ENCODE data around the gene GPR156.

DNA sequence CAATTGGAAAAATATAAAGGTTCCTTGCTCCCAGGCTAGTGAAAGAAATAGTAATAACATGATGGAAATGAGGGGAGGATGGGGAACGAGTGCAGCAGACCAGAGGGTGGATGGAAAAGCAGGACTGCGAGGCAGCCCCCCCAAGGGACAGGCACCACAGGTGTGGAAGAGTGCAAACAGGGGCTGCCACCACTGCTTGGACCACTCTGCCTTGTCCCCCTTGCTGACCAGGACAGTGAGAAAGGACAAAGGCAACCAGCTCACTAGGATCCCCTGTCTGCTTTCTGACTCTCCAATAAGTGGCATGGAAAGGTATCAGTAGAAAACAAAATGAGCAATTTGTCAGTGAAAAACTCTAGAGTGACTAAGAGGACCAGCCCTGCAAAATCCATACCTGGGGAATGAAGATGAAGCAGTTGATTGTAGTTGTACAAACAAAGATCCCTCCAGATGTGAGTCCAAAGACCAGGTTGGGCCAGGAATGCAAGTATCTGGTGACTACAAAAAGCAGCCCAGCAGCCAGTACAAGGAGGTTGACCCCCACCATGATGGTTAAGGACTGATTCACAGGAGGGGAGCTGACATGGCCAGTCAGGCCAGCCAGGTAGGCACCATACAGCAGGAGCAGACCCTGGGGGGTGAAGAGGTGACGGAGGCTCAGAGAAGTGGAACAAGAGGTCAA lies 104.2 kb downstream of the GPR156 start:
- TF ChIP-seq CTCF (tag by site-specific recombination; IDR thresholded peaks at IDR 0.05): no peak
- no peak for TF ChIP-seq ZNF274 (IDR thresholded peaks at IDR 0.05; ENCODE audit: low read length)
- no peak for TF ChIP-seq ZNF274 (tag by site-specific recombination; IDR thresholded peaks at IDR 0.05; ENCODE audit: borderline replicate concordance)
- TF ChIP-seq YY1 (tag by site-specific recombination; IDR thresholded peaks at IDR 0.05): no peak
- no peak for TF ChIP-seq TCF7L2 (IDR thresholded peaks at IDR 0.05; ENCODE audit: borderline replicate concordance, low read depth, low read length)
- TF ChIP-seq ZNF19 (tag by site-specific recombination; IDR thresholded peaks at IDR 0.05; ENCODE audit: low read depth): no peak
- no peak for TF ChIP-seq ZNF175 (tag by site-specific recombination; IDR thresholded peaks at IDR 0.05)
- TF ChIP-seq ZNF292 (tag by site-specific recombination; IDR thresholded peaks at IDR 0.05; ENCODE audit: borderline replicate concordance, low read depth): no peak
- TF ChIP-seq, protein P1, sequence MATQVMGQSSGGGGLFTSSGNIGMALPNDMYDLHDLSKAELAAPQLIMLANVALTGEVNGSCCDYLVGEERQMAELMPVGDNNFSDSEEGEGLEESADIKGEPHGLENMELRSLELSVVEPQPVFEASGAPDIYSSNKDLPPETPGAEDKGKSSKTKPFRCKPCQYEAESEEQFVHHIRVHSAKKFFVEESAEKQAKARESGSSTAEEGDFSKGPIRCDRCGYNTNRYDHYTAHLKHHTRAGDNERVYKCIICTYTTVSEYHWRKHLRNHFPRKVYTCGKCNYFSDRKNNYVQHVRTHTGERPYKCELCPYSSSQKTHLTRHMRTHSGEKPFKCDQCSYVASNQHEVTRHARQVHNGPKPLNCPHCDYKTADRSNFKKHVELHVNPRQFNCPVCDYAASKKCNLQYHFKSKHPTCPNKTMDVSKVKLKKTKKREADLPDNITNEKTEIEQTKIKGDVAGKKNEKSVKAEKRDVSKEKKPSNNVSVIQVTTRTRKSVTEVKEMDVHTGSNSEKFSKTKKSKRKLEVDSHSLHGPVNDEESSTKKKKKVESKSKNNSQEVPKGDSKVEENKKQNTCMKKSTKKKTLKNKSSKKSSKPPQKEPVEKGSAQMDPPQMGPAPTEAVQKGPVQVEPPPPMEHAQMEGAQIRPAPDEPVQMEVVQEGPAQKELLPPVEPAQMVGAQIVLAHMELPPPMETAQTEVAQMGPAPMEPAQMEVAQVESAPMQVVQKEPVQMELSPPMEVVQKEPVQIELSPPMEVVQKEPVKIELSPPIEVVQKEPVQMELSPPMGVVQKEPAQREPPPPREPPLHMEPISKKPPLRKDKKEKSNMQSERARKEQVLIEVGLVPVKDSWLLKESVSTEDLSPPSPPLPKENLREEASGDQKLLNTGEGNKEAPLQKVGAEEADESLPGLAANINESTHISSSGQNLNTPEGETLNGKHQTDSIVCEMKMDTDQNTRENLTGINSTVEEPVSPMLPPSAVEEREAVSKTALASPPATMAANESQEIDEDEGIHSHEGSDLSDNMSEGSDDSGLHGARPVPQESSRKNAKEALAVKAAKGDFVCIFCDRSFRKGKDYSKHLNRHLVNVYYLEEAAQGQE (tag by site-specific recombination; IDR thresholded peaks at IDR 0.05): no peak
- TF ChIP-seq ZBTB21 (tag by site-specific recombination; IDR thresholded peaks at IDR 0.05): no peak
- TF ChIP-seq, protein P2, sequence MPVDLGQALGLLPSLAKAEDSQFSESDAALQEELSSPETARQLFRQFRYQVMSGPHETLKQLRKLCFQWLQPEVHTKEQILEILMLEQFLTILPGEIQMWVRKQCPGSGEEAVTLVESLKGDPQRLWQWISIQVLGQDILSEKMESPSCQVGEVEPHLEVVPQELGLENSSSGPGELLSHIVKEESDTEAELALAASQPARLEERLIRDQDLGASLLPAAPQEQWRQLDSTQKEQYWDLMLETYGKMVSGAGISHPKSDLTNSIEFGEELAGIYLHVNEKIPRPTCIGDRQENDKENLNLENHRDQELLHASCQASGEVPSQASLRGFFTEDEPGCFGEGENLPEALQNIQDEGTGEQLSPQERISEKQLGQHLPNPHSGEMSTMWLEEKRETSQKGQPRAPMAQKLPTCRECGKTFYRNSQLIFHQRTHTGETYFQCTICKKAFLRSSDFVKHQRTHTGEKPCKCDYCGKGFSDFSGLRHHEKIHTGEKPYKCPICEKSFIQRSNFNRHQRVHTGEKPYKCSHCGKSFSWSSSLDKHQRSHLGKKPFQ (tag by site-specific recombination; IDR thresholded peaks at IDR 0.05): no peak
- no peak for TF ChIP-seq PRDM1 (tag by site-specific recombination; IDR thresholded peaks at IDR 0.05)
- TF ChIP-seq ZFP37 (tag by site-specific recombination; IDR thresholded peaks at IDR 0.05): no peak
- TF ChIP-seq, protein P3, sequence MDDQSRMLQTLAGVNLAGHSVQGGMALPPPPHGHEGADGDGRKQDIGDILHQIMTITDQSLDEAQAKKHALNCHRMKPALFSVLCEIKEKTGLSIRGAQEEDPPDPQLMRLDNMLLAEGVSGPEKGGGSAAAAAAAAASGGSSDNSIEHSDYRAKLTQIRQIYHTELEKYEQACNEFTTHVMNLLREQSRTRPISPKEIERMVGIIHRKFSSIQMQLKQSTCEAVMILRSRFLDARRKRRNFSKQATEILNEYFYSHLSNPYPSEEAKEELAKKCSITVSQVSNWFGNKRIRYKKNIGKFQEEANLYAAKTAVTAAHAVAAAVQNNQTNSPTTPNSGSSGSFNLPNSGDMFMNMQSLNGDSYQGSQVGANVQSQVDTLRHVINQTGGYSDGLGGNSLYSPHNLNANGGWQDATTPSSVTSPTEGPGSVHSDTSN (CRISPR knock-in tag; IDR thresholded peaks at IDR 0.05): no peak
- TF ChIP-seq ZNF121 (tag by site-specific recombination; IDR thresholded peaks at IDR 0.05): no peak
